Sciatic nerve (tissue), 2 donors: Measurements from ENCODE around the gene TMEM175. TPM values are rescaled to one million over a fixed set of nuclear protein-coding genes. Genes with fewer than 3 reads are reported as not detected.

Experiments used
- ATAC-seq: fragments of 200-7000 bp; cut with Tn5 transposase; one replicate; pipeline ENCODE4 v1.9.1; 2020; ENCODE audit warnings: mild to moderate bottlenecking, moderate library complexity
- DNase-seq: peaks from one replicate; pipeline ENCODE4 v3.0.0-alpha.2; 2020; ENCODE audit warnings: low spot score
- intact Hi-C: fragments of 100-400 bp; cut with DNase I; formaldehyde crosslinking; loops from one replicate; pipeline ENCODE4 v1.14.2; 2022
- total RNA-seq: library from RNA; stranded (reverse); fragmentation: NEBNext Ultra II Directional; extraction: Animal tissue kit (Norgen Biotek cat#: 25700); gene quantifications from one replicate; pipeline ENCODE4 v1.2.1, GENCODE V29; 2021
- donor health status: DM: no; HTN: no; CAD: no.
- donor health status: DM: no; HTN: no; CAD: no.

The TMEM175 gene
- total RNA-seq, 1 donor from 2014 or later = 26.8 TPM

- DNase-seq = no peak
- no peak for ATAC-seq
- intact Hi-C loops = no loop called here
Observed at GRCh38 chr4:1004557-1005485, 72.6 kb downstream of the TMEM175 start.

- intact Hi-C loops = no loop called here
- DNase-seq (no peak), ATAC-seq (no peak)
Observed at GRCh38 chr4:1006856-1007255, 74.6 kb downstream of the TMEM175 start.

Other genes with a start within 250 kb of the TMEM175 start
- gene SLC49A3, start 243.3 kb upstream of the TMEM175 start, total RNA-seq = 11.4 TPM
- 50.3 TPM for gene PCGF3, start 226.6 kb upstream of the TMEM175 start, total RNA-seq
- 11.6 TPM for gene CPLX1, start 106.3 kb upstream of the TMEM175 start, total RNA-seq
- gene GAK, start 144 bp upstream of the TMEM175 start, total RNA-seq = 96.6 TPM
- gene DGKQ, start 41.1 kb downstream of the TMEM175 start, total RNA-seq = 9.6 TPM
- 36.7 TPM for gene IDUA, start 54.6 kb downstream of the TMEM175 start, total RNA-seq
- gene SLC26A1, start 60.9 kb downstream of the TMEM175 start, total RNA-seq = 0.45 TPM
- 16.6 TPM for gene FGFRL1, start 79.2 kb downstream of the TMEM175 start, total RNA-seq
- gene RNF212, start 181.1 kb downstream of the TMEM175 start, total RNA-seq = 17.9 TPM
- gene SPON2, start 240.1 kb downstream of the TMEM175 start, total RNA-seq = 35.6 TPM